Erythroblast (primary cell): ENCODE results near the gene FAAP100.
A peak's percentile ranks its signal among the peaks of the same experiment; 100 is the strongest.
"Not testable (repeated sequence)": the region's sequence is repeated elsewhere in the genome, so short reads cannot be mapped to it uniquely, and the experiment has no call there.

Experiments
- DNase-seq, 2 experiments: peaks; one replicate each; lab custom pipeline; 2025; lab: John Stamatoyannopoulos, UW
- GATA1 ChIP-seq: IDR thresholded peaks from 2 replicates; pipeline ENCODE4 v1.6.1; 2011; ENCODE audit warnings: low read depth, mild to moderate bottlenecking, control low read depth, low read length, moderate library complexity
- POLR2A ChIP-seq: IDR thresholded peaks from 2 replicates; pipeline ENCODE4 v1.6.1; 2011; ENCODE audit warnings: mild to moderate bottlenecking, low read length

Gene FAAP100

GRCh38 chr17:81552244-81553017, at the start of gene FAAP100:
Gene FAAP100 (minus strand): TSS chr17:81552353. CDS start chr17:81552330, 23 bp downstream.
- peak; percentile 91 to 94 for DNase-seq
- TF ChIP-seq GATA1 (no peak), POLR2A (peak; percentile 61)

- DNase-seq: peak; percentile 64 to 80
- TF ChIP-seq POLR2A: no peak
- no peak for TF ChIP-seq GATA1
Observed at GRCh38 chr17:81601525-81602120, 49.5 kb upstream of the FAAP100 start.

- TF ChIP-seq GATA1: no peak
- TF ChIP-seq POLR2A: no peak
- no peak for DNase-seq
Observed at GRCh38 chr17:81599719-81600486, 47.8 kb upstream of the FAAP100 start.

GRCh38 chr17:81593105-81593871, 41.1 kb upstream of the FAAP100 start:
- DNase-seq: no peak
- TF ChIP-seq GATA1: no peak
- no peak for TF ChIP-seq POLR2A

- no peak for DNase-seq
- TF ChIP-seq GATA1 (no peak), POLR2A (no peak)
Observed at GRCh38 chr17:81591971-81592370, 39.8 kb upstream of the FAAP100 start.

GRCh38 chr17:81590121-81590520, 38.0 kb upstream of the FAAP100 start:
- no peak for TF ChIP-seq POLR2A
- no peak for TF ChIP-seq GATA1
- no peak for DNase-seq

- TF ChIP-seq POLR2A: no peak
- no peak for TF ChIP-seq GATA1
- DNase-seq: no peak
Observed at GRCh38 chr17:81589612-81590011, 37.5 kb upstream of the FAAP100 start.

- DNase-seq: no peak
- TF ChIP-seq GATA1 (no peak), POLR2A (no peak)
Observed at GRCh38 chr17:81586096-81586495, 33.9 kb upstream of the FAAP100 start.

GRCh38 chr17:81584771-81585170, 32.6 kb upstream of the FAAP100 start:
- DNase-seq: not testable (repeated sequence)

- no peak for TF ChIP-seq GATA1
- TF ChIP-seq POLR2A: no peak
- no peak for DNase-seq
Observed at GRCh38 chr17:81583589-81584342, 31.6 kb upstream of the FAAP100 start.

GRCh38 chr17:81582749-81583148, 30.6 kb upstream of the FAAP100 start:
- peak in 1 of 2 experiments; percentile 18 for DNase-seq
- TF ChIP-seq GATA1: no peak
- no peak for TF ChIP-seq POLR2A

- TF ChIP-seq GATA1: no peak
- no peak for TF ChIP-seq POLR2A
- DNase-seq: no peak
Observed at GRCh38 chr17:81582341-81582740, 30.2 kb upstream of the FAAP100 start.

GRCh38 chr17:81581758-81582157, 29.6 kb upstream of the FAAP100 start:
- TF ChIP-seq GATA1 (no peak), POLR2A (no peak)
- DNase-seq: no peak
